ENCODE measurements around the gene ROR1. TPM values are rescaled to one million over a fixed set of nuclear protein-coding genes. Genes with fewer than 3 reads are reported as not detected.
A peak's percentile ranks its signal among the peaks of the same experiment; 100 is the strongest.

Gene ROR1
- total RNA-seq, 1 experiment from 2014 or later, result 19.0 TPM

DNA sequence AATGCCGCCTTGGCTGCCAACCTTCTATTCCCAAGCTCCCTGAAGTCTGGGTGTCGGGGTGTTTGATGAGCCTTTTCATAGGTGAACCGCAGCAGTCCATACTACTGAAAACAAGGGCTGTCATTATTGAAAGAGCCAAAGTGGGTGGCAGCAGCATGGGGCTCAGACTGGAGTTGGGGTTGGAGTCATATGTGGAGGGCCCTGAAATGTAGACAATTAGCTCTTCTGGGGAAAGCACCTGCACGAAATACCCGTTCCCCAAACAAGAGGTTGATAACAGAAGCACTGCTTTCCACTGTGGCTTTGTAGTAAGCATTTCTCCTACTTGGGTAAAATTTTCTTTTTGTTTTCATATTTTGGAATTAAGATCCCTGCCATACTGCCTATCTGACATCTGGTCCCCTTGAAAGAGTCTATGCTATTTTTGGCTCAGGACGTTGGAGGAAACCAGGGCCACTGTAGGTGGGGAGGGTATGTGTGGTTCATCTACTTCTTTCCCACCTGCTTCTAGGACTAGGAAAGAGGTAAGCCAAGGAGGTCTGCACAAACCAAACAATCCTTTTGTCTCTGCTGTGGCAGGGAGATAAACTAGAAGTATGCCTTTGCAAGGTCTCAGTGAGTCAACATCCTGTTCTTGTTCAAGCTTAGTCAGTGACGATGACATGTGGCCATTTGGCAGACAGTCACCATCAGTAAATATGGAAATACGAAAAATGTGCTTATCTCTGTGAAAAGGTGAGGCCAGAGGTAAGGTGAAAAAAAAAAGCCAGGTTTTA, 232.6 kb downstream of the ROR1 start:
- peak overlapping the region; percentile 82 for H3K27ac ChIP-seq
- intact Hi-C loops (cut with micrococcal nuclease; ENCODE audit: unreplicated experiment), result loop anchor here (1.0 to 10.0 kb wide), 7 partner anchors 25 to 342 kb away; no protein-coding TSS in a partner anchor
- peak; percentile 71 to 98 for DNase-seq
- H3K4me2 ChIP-seq, result peak overlapping the region; percentile 67
- H3K9me2 ChIP-seq (ENCODE audit: insufficient read depth), result no peaks in the 10 kb centered on the region
- POLR2A ChIA-PET (ENCODE audit: unreplicated experiment), result interaction anchor here (0.6 to 0.7 kb wide), 4 partner anchors 62 to 232 kb away, joined by 3 to 12 read pairs (median 6); partner anchors contain the start of gene ROR1
- no peak for TF ChIP-seq EZH2 (IDR thresholded peaks at IDR 0.05; ENCODE audit: low read depth)
- no peak for TF ChIP-seq CTCF (conservative IDR thresholded peaks at IDR 0.05)
- no peaks in the 10 kb centered on the region for H4K20me1 ChIP-seq (ENCODE audit: insufficient read depth)
- peaks cover 13% of the 10 kb centered on the region for H3F3A ChIP-seq (ENCODE audit: insufficient read depth, low read depth)
- no peak overlapping the region for H2AFZ ChIP-seq
- BruUV-seq (replicated peaks), result no TSS peak
- CTCF ChIA-PET, result interaction anchor here (0.6 kb wide), 1 partner anchor 69 kb away, joined by 5 read pairs; no protein-coding TSS in a partner anchor
- H3K9me3 ChIP-seq (ENCODE audit: insufficient read depth, low read depth), result peaks cover 10% of the 10 kb centered on the region; the same call in 1 of the 2 replicates
- H3K4me3 ChIP-seq, result no peak overlapping the region; the same call in 1 of the 2 replicates
- H3K79me2 ChIP-seq (ENCODE audit: low read depth), result peaks cover 55% of the 10 kb centered on the region
- peaks cover 5% of the 10 kb centered on the region; the same call in 1 of the 2 replicates for H3K36me3 ChIP-seq (ENCODE audit: low read depth)
- no peaks in the 10 kb centered on the region for H3K27me3 ChIP-seq (ENCODE audit: insufficient read depth, low read depth)
- H3K4me1 ChIP-seq (replicated peaks; ENCODE audit: insufficient read depth), result peaks cover 47% of the 10 kb centered on the region

- intact Hi-C loops (cut with micrococcal nuclease; ENCODE audit: unreplicated experiment), result no loop called here
- Histone ChIP-seq H3F3A (ENCODE audit: insufficient read depth, low read depth) (peaks cover 13% of the 10 kb centered on the region), H3K4me3 (no peak overlapping the region), H3K9me3 (ENCODE audit: insufficient read depth, low read depth) (peaks cover 13% of the 10 kb centered on the region; the same call in 1 of the 2 replicates), H3K4me2 (no peak overlapping the region), H2AFZ (no peak overlapping the region), H3K27me3 (ENCODE audit: insufficient read depth, low read depth) (no peaks in the 10 kb centered on the region), H4K20me1 (ENCODE audit: insufficient read depth) (no peaks in the 10 kb centered on the region), H3K79me2 (ENCODE audit: low read depth) (peaks cover 21% of the 10 kb centered on the region), H3K9me2 (ENCODE audit: insufficient read depth) (no peaks in the 10 kb centered on the region), H3K36me3 (ENCODE audit: low read depth) (peaks cover 5% of the 10 kb centered on the region), H3K4me1 (replicated peaks; ENCODE audit: insufficient read depth) (peaks cover 38% of the 10 kb centered on the region), H3K27ac (no peak overlapping the region)
- no peak for TF ChIP-seq EZH2 (IDR thresholded peaks at IDR 0.05; ENCODE audit: low read depth)
- DNase-seq, result no peak
- CTCF ChIA-PET, result no interaction called here
- BruUV-seq (replicated peaks), result TSS peak; percentile 15
- POLR2A ChIA-PET (ENCODE audit: unreplicated experiment), result no interaction called here
Observed at GRCh38 chr1:64010316-64010715, 236.5 kb downstream of the ROR1 start.

DNA sequence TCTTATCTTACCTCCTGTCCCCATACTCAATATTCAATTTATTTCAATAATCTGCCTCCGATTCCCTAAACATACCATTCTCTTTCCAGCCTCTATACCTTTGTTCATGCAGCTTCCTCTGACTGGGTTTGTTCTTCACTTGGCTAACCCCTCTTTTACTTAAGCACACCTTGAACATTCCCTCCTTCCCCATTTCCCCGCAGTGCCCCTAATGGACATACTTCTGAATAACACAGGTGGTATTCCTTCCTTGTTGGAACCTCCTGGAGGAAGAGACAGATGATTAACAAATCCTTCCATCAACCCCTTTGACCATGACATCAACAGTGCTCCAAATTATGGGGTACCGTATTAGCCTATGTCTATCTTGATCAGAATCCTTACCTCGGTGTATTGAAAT, 239.6 kb downstream of the ROR1 start:
- BruUV-seq (replicated peaks), result no TSS peak
- CTCF ChIA-PET, result no interaction called here

More for the DNA sequence above, 239.6 kb downstream of the ROR1 start:
- no peak overlapping the region for H3K4me2 ChIP-seq
- H3F3A ChIP-seq (ENCODE audit: insufficient read depth, low read depth), result no peaks in the 10 kb centered on the region; the same call in 1 of the 2 replicates
- H3K9me3 ChIP-seq (ENCODE audit: insufficient read depth, low read depth), result peaks cover 11% of the 10 kb centered on the region; the same call in 1 of the 2 replicates
- no peaks in the 10 kb centered on the region for H3K9me2 ChIP-seq (ENCODE audit: insufficient read depth)
- H2AFZ ChIP-seq, result no peak overlapping the region
- H3K4me1 ChIP-seq (replicated peaks; ENCODE audit: insufficient read depth), result peaks cover 7% of the 10 kb centered on the region; the same call in 1 of the 2 replicates
- no peaks in the 10 kb centered on the region for H3K27me3 ChIP-seq (ENCODE audit: insufficient read depth, low read depth)
- no peaks in the 10 kb centered on the region for H4K20me1 ChIP-seq (ENCODE audit: insufficient read depth)
- no peak overlapping the region for H3K4me3 ChIP-seq
- TF ChIP-seq CTCF (conservative IDR thresholded peaks at IDR 0.05) (no peak), EZH2 (IDR thresholded peaks at IDR 0.05; ENCODE audit: low read depth) (no peak)
- peaks cover 8% of the 10 kb centered on the region; the same call in 1 of the 2 replicates for H3K79me2 ChIP-seq (ENCODE audit: low read depth)
- H3K27ac ChIP-seq, result no peak overlapping the region
- H3K36me3 ChIP-seq (ENCODE audit: low read depth), result peaks cover 5% of the 10 kb centered on the region
- DNase-seq, result no peak
- POLR2A ChIA-PET (ENCODE audit: unreplicated experiment), result no interaction called here
- intact Hi-C loops (cut with micrococcal nuclease; ENCODE audit: unreplicated experiment), result no loop called here
